ENCODE data around the gene CKB. TPM values are rescaled to one million over a fixed set of nuclear protein-coding genes. Genes with fewer than 3 reads are reported as not detected.

The CKB gene
- total and polyA plus RNA-seq, 12 donors = 273 to 1,062 (median 632) TPM

- peaks cover 0 to 100% (median 9%) of the 10 kb centered on the region in 9 donors for H3K36me3 ChIP-seq
- H3K27me3 ChIP-seq = no peaks in the 10 kb centered on the region
- no peak for TF ChIP-seq CTCF (IDR thresholded peaks at IDR 0.05)
- peak overlapping the region in 1 of 10 donors; percentile 44 for H3K27ac ChIP-seq
- no peak for DNase-seq
- 91 to 93% methylated on average over 6 of the region's 6 CpGs for WGBS, 2 donors
- H3K4me3 ChIP-seq = no peak overlapping the region
- ATAC-seq = no peak
- H3K4me1 ChIP-seq = peaks cover 0 to 18% (median 6%) of the 10 kb centered on the region in 9 donors
- intact Hi-C loops (cut with DNase I) = no loop called here
- H3K9me3 ChIP-seq = no peaks in the 10 kb centered on the region
Measured at GRCh38 chr14:103488071-103488470, 34.6 kb downstream of the CKB start.

DNA sequence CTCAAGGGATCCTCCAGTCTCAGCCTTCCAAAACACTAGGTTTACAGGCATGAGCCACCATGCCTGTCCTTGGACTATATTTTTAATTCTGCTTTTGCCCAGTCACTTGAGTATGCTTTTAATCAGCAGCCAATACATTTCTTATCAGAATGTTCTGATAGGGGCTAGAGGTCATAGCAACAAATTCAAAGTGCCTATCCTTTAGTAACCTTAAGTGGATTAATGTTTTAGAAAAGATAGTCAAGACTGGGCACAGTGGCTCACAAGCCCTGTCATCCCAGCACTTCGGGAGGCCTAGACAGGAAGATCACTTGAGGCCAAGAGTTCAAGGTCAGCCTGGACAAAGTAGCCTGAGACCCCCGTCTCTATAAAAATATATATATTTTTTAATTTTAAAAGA, 37.1 kb downstream of the CKB start:
- intact Hi-C loops (cut with DNase I) = no loop called here
- ATAC-seq (peak in 3 of 8 donors; percentile 6 to 63 (median 33)), DNase-seq (no peak)
- Histone ChIP-seq H3K4me3 (no peak overlapping the region), H3K27ac (no peak overlapping the region), H3K36me3 (peaks cover 0 to 100% (median 10%) of the 10 kb centered on the region in 9 donors), H3K4me1 (peaks cover 0 to 18% (median 7%) of the 10 kb centered on the region in 9 donors), H3K9me3 (no peaks in the 10 kb centered on the region), H3K27me3 (no peaks in the 10 kb centered on the region)
- 69 to 77% methylated on average over 2 of the region's 2 CpGs for WGBS, 2 donors
- TF ChIP-seq CTCF (IDR thresholded peaks at IDR 0.05) = no peak

DNA sequence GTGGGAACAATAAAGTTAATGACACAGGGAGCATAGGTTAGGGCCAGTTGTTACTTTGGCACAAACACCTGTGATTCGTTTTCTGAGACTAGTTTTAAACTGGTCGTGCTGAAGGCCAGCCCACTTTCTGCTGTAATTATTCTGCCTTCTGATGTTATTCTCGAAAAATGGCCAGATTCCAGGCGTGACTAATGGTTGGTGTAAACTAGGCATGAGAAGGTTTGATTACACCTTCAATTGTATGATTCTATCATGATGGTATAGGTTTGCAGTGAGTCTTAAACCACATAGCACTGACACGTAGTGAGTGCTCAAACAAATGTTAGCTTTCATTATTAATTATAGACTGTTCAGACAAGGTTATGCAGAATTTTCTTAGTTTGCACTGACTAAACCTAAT, 39.0 kb downstream of the CKB start:
- peaks cover 0 to 100% (median 11%) of the 10 kb centered on the region in 9 donors for H3K36me3 ChIP-seq

GRCh38 chr14:103480595-103480994, 42.0 kb downstream of the CKB start:
- Histone ChIP-seq H3K4me3 (no peak overlapping the region), H3K9me3 (no peaks in the 10 kb centered on the region), H3K4me1 (peaks cover 0 to 13% (median 0%) of the 10 kb centered on the region in 9 donors), H3K27ac (no peak overlapping the region), H3K27me3 (no peaks in the 10 kb centered on the region), H3K36me3 (peaks cover 0 to 100% (median 34%) of the 10 kb centered on the region in 9 donors)
- no peak for TF ChIP-seq CTCF (IDR thresholded peaks at IDR 0.05)
- WGBS, 2 donors = 64 to 67% methylated on average over 3 of the region's 3 CpGs
- DNase-seq (no peak), ATAC-seq (no peak)
- intact Hi-C loops (cut with DNase I) = no loop called here

More for the DNA sequence above, 39.0 kb downstream of the CKB start:
- intact Hi-C loops (cut with DNase I) = no loop called here
- no peak overlapping the region for H3K27ac ChIP-seq
- peaks cover 0 to 13% (median 1%) of the 10 kb centered on the region in 9 donors for H3K4me1 ChIP-seq
- 65 to 75% methylated on average over 5 of the region's 5 CpGs for WGBS, 2 donors
- H3K27me3 ChIP-seq = no peaks in the 10 kb centered on the region
- H3K4me3 ChIP-seq = no peak overlapping the region
- TF ChIP-seq CTCF (IDR thresholded peaks at IDR 0.05) = no peak
- DNase-seq = no peak
- no peak for ATAC-seq
- H3K9me3 ChIP-seq = no peaks in the 10 kb centered on the region
